ENCODE data around the gene NXT1.
"Not testable (repeated sequence)": the region's sequence is repeated elsewhere in the genome, so short reads cannot be mapped to it uniquely, and the experiment has no call there.

Gene NXT1

GRCh38 chr20:23331450-23332350 is 18.9 kb upstream of the NXT1 start:
- no peak for DNase-seq

GRCh38 chr20:23332467-23332866 is 18.1 kb upstream of the NXT1 start:
- no peak for DNase-seq

GRCh38 chr20:23334111-23334510 is 16.5 kb upstream of the NXT1 start:
- DNase-seq = no peak

GRCh38 chr20:23335521-23335920 is 15.1 kb upstream of the NXT1 start:
- DNase-seq = no peak

GRCh38 chr20:23336476-23336875 is 14.1 kb upstream of the NXT1 start:
- no peak for DNase-seq

- no peak for DNase-seq
Measured at GRCh38 chr20:23337312-23337711, 13.3 kb upstream of the NXT1 start.

GRCh38 chr20:23339986-23340385 is 10.6 kb upstream of the NXT1 start:
- no peak for DNase-seq

GRCh38 chr20:23340524-23340923 is 10.1 kb upstream of the NXT1 start:
- DNase-seq = peak; percentile 42

- DNase-seq = no peak
Measured at GRCh38 chr20:23341073-23341472, 9.5 kb upstream of the NXT1 start.

- DNase-seq = no peak
Measured at GRCh38 chr20:23343590-23343989, 7.0 kb upstream of the NXT1 start.

GRCh38 chr20:23344336-23344735 is 6.3 kb upstream of the NXT1 start:
- DNase-seq = no peak

- DNase-seq = no peak
Measured at GRCh38 chr20:23346002-23346401, 4.6 kb upstream of the NXT1 start.

- no peak for DNase-seq
Measured at GRCh38 chr20:23347791-23348190, 2.8 kb upstream of the NXT1 start.

- not testable (repeated sequence) for DNase-seq
Measured at GRCh38 chr20:23348510-23348909, 2.1 kb upstream of the NXT1 start.

- DNase-seq = peak; percentile 45
Measured at GRCh38 chr20:23349338-23350195, 1.0 kb upstream of the NXT1 start.

GRCh38 chr20:23350904-23351838 is 580 bp downstream of the NXT1 start:
- no peak for DNase-seq

- DNase-seq = no peak
Measured at GRCh38 chr20:23356203-23356602, 5.6 kb downstream of the NXT1 start.

- DNase-seq = peak; percentile 98
Measured at GRCh38 chr20:23357767-23358562, 7.4 kb downstream of the NXT1 start.

GRCh38 chr20:23358563-23358906 is 7.9 kb downstream of the NXT1 start:
- DNase-seq = no peak

GRCh38 chr20:23358923-23359593 is 8.5 kb downstream of the NXT1 start:
- no peak for DNase-seq

- no peak for DNase-seq
Measured at GRCh38 chr20:23360531-23360930, 9.9 kb downstream of the NXT1 start.

GRCh38 chr20:23361119-23361475 is 10.5 kb downstream of the NXT1 start:
- DNase-seq = no peak
